ENCODE results near the gene SPG7.

The SPG7 gene

GRCh38 chr16:89548344-89549006, 40.3 kb downstream of the SPG7 start:
- no peak for DNase-seq

- no peak for DNase-seq
Measured at GRCh38 chr16:89549007-89549700, 41.0 kb downstream of the SPG7 start.

- DNase-seq, result no peak
Measured at GRCh38 chr16:89550421-89551007, 42.3 kb downstream of the SPG7 start.

- DNase-seq, result no peak
Measured at GRCh38 chr16:89552329-89552728, 44.1 kb downstream of the SPG7 start.

GRCh38 chr16:89552913-89553312, 44.7 kb downstream of the SPG7 start:
- DNase-seq, result no peak

- no peak for DNase-seq
Measured at GRCh38 chr16:89553733-89554132, 45.5 kb downstream of the SPG7 start.

- DNase-seq, result no peak
Measured at GRCh38 chr16:89554343-89554742, 46.1 kb downstream of the SPG7 start.

GRCh38 chr16:89555265-89555664, 47.1 kb downstream of the SPG7 start:
- DNase-seq, result no peak

GRCh38 chr16:89555780-89556179, 47.6 kb downstream of the SPG7 start:
- no peak for DNase-seq

- peak; percentile 59 for DNase-seq
Measured at GRCh38 chr16:89556750-89557689, 48.8 kb downstream of the SPG7 start.

GRCh38 chr16:89557690-89558490, 49.7 kb downstream of the SPG7 start:
- DNase-seq, result no peak

- peak; percentile 92 for DNase-seq
Measured at GRCh38 chr16:89560378-89561141, 52.4 kb downstream of the SPG7 start, which contains the start of gene RPL13. TSS of gene RPL13 (plus strand) at chr16:89560682. CDS start at chr16:89560960, 278 bp downstream.

GRCh38 chr16:89561142-89561883, 53.1 kb downstream of the SPG7 start:
- no peak for DNase-seq

GRCh38 chr16:89561884-89562599, 53.8 kb downstream of the SPG7 start:
- DNase-seq, result no peak

GRCh38 chr16:89562939-89563338, 54.7 kb downstream of the SPG7 start:
- DNase-seq, result no peak

- no peak for DNase-seq
Measured at GRCh38 chr16:89563639-89564392, 55.6 kb downstream of the SPG7 start.

GRCh38 chr16:89564476-89565255, 56.5 kb downstream of the SPG7 start:
- DNase-seq, result no peak

- DNase-seq, result no peak
Measured at GRCh38 chr16:89565256-89565505, 57.0 kb downstream of the SPG7 start.

Measured in KG1 (cell line).